HepG2 (cell line): ENCODE data around the gene TRPT1. TPM values are rescaled to one million over a fixed set of nuclear protein-coding genes. Genes with fewer than 3 reads are reported as not detected.

Source experiments
- ARID4A ChIP-seq: sonication (generic); formaldehyde crosslinking; IDR thresholded peaks from 2 replicates; pipeline ENCODE4 v1.5.0; 2020; ENCODE audit warnings: mild to moderate bottlenecking, missing genetic modification reagents, borderline replicate concordance
- FOXA1 ChIP-seq, 2 experiments: fragments of 450-650 bp in 1 of 2; sonication (generic) in 1 of 2; formaldehyde crosslinking in 1 of 2; IDR thresholded peaks; 2 replicates each; pipeline versions ENCODE4 v1.4.0 to v1.6.1; 2016 to 2020; ENCODE audit warnings: missing genetic modification reagents in 1 of 2
- ISL2 ChIP-seq: sonication (generic); formaldehyde crosslinking; IDR thresholded peaks from 2 replicates; pipeline ENCODE4 v1.5.0; 2020; ENCODE audit warnings: missing genetic modification reagents
- JARID2 ChIP-seq: sonication (generic); formaldehyde crosslinking; IDR thresholded peaks from 2 replicates; pipeline ENCODE4 v1.8.1; 2023; ENCODE audit warnings: missing genetic modification reagents, inconsistent platforms; ENCODE audit not compliant: insufficient replicate concordance
- JUNB ChIP-seq: sonication (generic); formaldehyde crosslinking; IDR thresholded peaks from 2 replicates; pipeline ENCODE4 v1.8.0; 2022; ENCODE audit warnings: missing genetic modification reagents, mild to moderate bottlenecking, borderline replicate concordance
- MAFK ChIP-seq, 2 experiments: IDR thresholded peaks in 1 of 2; conservative IDR thresholded peaks in 1 of 2; 2 replicates each; pipeline ENCODE4 v1.6.1; 2011; ENCODE audit warnings: improper control_type of control experiment in 2 of 2, low read length in 2 of 2
- MAZ ChIP-seq, 2 experiments: sonication (generic) in 1 of 2; formaldehyde crosslinking in 1 of 2; IDR thresholded peaks; 2 replicates each; pipeline versions ENCODE4 v1.5.0 to v1.6.1; 2012 to 2020; ENCODE audit warnings: low read depth in 2 of 2, mild to moderate bottlenecking in 2 of 2, borderline replicate concordance in 1 of 2, improper control_type of control experiment in 1 of 2, low read length in 1 of 2, missing genetic modification reagents in 1 of 2, moderate library complexity in 1 of 2
- PHF5A ChIP-seq: IDR thresholded peaks from one replicate; pipeline ENCODE4 v1.6.1; 2018; ENCODE audit warnings: low read depth, missing genetic modification reagents; ENCODE audit not compliant: unreplicated experiment
- RELA ChIP-seq: sonication (generic); formaldehyde crosslinking; IDR thresholded peaks from 2 replicates; pipeline ENCODE4 v1.4.0; 2020; ENCODE audit warnings: missing genetic modification reagents
- SMAD3 ChIP-seq: sonication (generic); formaldehyde crosslinking; IDR thresholded peaks from 2 replicates; pipeline ENCODE4 v1.4.0; 2020; ENCODE audit warnings: missing genetic modification reagents
- TFAP4 ChIP-seq: sonication (generic); IDR thresholded peaks from 2 replicates; pipeline ENCODE4 v1.6.1; 2016; ENCODE audit warnings: low read depth, borderline replicate concordance
- TSC22D2 ChIP-seq: sonication (generic); formaldehyde crosslinking; IDR thresholded peaks from 2 replicates; pipeline ENCODE4 v1.5.1; 2020; ENCODE audit warnings: missing genetic modification reagents, mild to moderate bottlenecking, borderline replicate concordance
- U2AF1 ChIP-seq: fragments of 200-400 bp; formaldehyde crosslinking; optimal IDR thresholded peaks from 2 replicates; pipeline ENCODE3; 2017; ENCODE audit warnings: mild to moderate bottlenecking, low read depth, low read length
- ZFP1 ChIP-seq: IDR thresholded peaks from 2 replicates; pipeline ENCODE4 v1.6.1; 2016
- ZNF280B ChIP-seq: sonication (generic); formaldehyde crosslinking; IDR thresholded peaks from 2 replicates; pipeline ENCODE4 v1.5.0; 2020; ENCODE audit warnings: missing genetic modification reagents, mild to moderate bottlenecking, borderline replicate concordance
- ZNF292 ChIP-seq: sonication (generic); formaldehyde crosslinking; IDR thresholded peaks from 2 replicates; pipeline ENCODE4 v1.8.1; 2022; ENCODE audit warnings: mild to moderate bottlenecking, low read depth, missing genetic modification reagents, borderline replicate concordance
- ZNF30 ChIP-seq: sonication (generic); formaldehyde crosslinking; IDR thresholded peaks from 2 replicates; pipeline ENCODE4 v1.5.0; 2020; ENCODE audit warnings: mild to moderate bottlenecking, missing genetic modification reagents
- ZNF335 ChIP-seq: sonication (generic); formaldehyde crosslinking; IDR thresholded peaks from 2 replicates; pipeline ENCODE4 v1.4.0; 2020; ENCODE audit warnings: missing genetic modification reagents
- ZNF44 ChIP-seq: sonication (generic); formaldehyde crosslinking; IDR thresholded peaks from 2 replicates; pipeline ENCODE4 v1.5.1; 2020; ENCODE audit warnings: mild to moderate bottlenecking, missing genetic modification reagents
- ZNF552 ChIP-seq: sonication (generic); formaldehyde crosslinking; IDR thresholded peaks from 2 replicates; pipeline ENCODE4 v1.9.0; 2022; ENCODE audit warnings: missing genetic modification reagents, mild to moderate bottlenecking, borderline replicate concordance
- ZNF615 ChIP-seq: sonication (generic); formaldehyde crosslinking; IDR thresholded peaks from 2 replicates; pipeline ENCODE4 v1.5.0; 2020; ENCODE audit warnings: mild to moderate bottlenecking, missing genetic modification reagents, borderline replicate concordance
- ZNF891 ChIP-seq: sonication (generic); formaldehyde crosslinking; IDR thresholded peaks from 2 replicates; pipeline ENCODE4 v1.5.0; 2020; ENCODE audit warnings: mild to moderate bottlenecking, missing genetic modification reagents
- polyA plus RNA-seq, 8 experiments: library from polyadenylated mRNA; depleted of rRNA in 3 of 8; stranded (reverse) in 7 of 8; unstranded in 1 of 8; fragments of >200 nt; fragmentation: Illumina TruSeq in 4 of 8; extraction: Trizol in 4 of 8; gene quantifications; 2 replicates each; pipeline versions ENCODE4 v1.2.1 to v1.2.3, GENCODE V29; 2011 to 2016; ENCODE audit warnings: low read depth in 4 of 8, missing spikeins in 1 of 8, mixed read lengths in 1 of 8; ENCODE audit not compliant: insufficient read depth in 1 of 8
- total RNA-seq, 5 experiments: library from RNA; depleted of rRNA; stranded (reverse); fragments of >200 nt; fragmentation: Illumina TruSeq; extraction: Trizol; gene quantifications; 2 replicates each; pipeline ENCODE4 v1.2.3, GENCODE V29; 2016; ENCODE audit warnings: low read depth in 1 of 5

The TRPT1 gene
- total and polyA plus RNA-seq, 2 of the 13 experiments (the other 11 are each of a cell fraction or from before 2014, with no cell fraction given), result 24.8 to 40.7 TPM

- no peak for TF ChIP-seq ZNF280B (CRISPR knock-in tag)
- TF ChIP-seq U2AF1, result no peak
- no peak for TF ChIP-seq ZFP1 (CRISPR knock-in tag)
- TF ChIP-seq PHF5A (CRISPR knock-in tag), result no peak
- TF ChIP-seq MAZ (IDR thresholded peaks at IDR 0.05; ENCODE audit: borderline replicate concordance, low read depth, low read length), result no peak; the same call in 1 of the 2 replicates
- no peak for TF ChIP-seq MAZ (CRISPR knock-in tag; IDR thresholded peaks at IDR 0.05; ENCODE audit: low read depth)
- TF ChIP-seq ZNF891 (CRISPR knock-in tag), result no peak
- no peak; the same call in 1 of the 2 replicates for TF ChIP-seq ZNF615 (CRISPR knock-in tag)
- TF ChIP-seq FOXA1 (IDR thresholded peaks at IDR 0.05), result no peak
- no peak for TF ChIP-seq FOXA1 (CRISPR knock-in tag; IDR thresholded peaks at IDR 0.05)
- no peak for TF ChIP-seq JUNB
- TF ChIP-seq ZNF44 (CRISPR knock-in tag), result 0 out of 2 replicates have a peak, but pooled peaks have one; percentile 3
- TF ChIP-seq ARID4A (CRISPR knock-in tag), result no peak; the same call in 1 of the 2 replicates
- TF ChIP-seq ZNF335 (CRISPR knock-in tag), result no peak
- TF ChIP-seq MAFK (conservative IDR thresholded peaks at IDR 0.05 in 1 of 2, IDR thresholded peaks at IDR 0.05 in 1 of 2; ENCODE audit: low read length in 2 of 2), result no peak
- TF ChIP-seq ZNF552, result no peak
- peak; percentile 89; the same call in 1 of the 2 replicates for TF ChIP-seq TSC22D2
- no peak; the same call in 1 of the 2 replicates for TF ChIP-seq TFAP4
- no peak for TF ChIP-seq JARID2 (CRISPR knock-in tag)
- peak; percentile 24; the same call in 1 of the 2 replicates for TF ChIP-seq ZNF292 (CRISPR knock-in tag)
- peak; percentile 82; the same call in 1 of the 2 replicates for TF ChIP-seq SMAD3 (CRISPR knock-in tag)
- TF ChIP-seq RELA (CRISPR knock-in tag), result peak; percentile 37; the same call in 1 of the 2 replicates
- no peak for TF ChIP-seq ZNF30
- TF ChIP-seq ISL2 (CRISPR knock-in tag), result peak; percentile 45
These were observed 40.1 kb downstream of the TRPT1 start, which contains the start of gene STIP1 (continued) for GRCh38 chr11:64185693-64186491.
